GM12878 (cell line): ENCODE data around the gene RBKS. TPM values are rescaled to one million over a fixed set of nuclear protein-coding genes. Genes with fewer than 3 reads are reported as not detected.
"Not testable (repeated sequence)": the region's sequence is repeated elsewhere in the genome, so short reads cannot be mapped to it uniquely, and the experiment has no call there.

ENCODE experiments used
- ATAC-seq: fragments of 200-7000 bp; cut with Tn5 transposase; 3 replicates; pipeline ENCODE4 v1.9.1; 2020; ENCODE audit warnings: mild to moderate bottlenecking, moderate library complexity
- BruUV-seq: library from RNA; stranded (reverse); fragments of 400-500 nt; replicated peaks from 2 replicates; lab custom pipeline; 2021; lab: Mats Ljungman, UMichigan
- CTCF ChIA-PET: fragments of 300-600 bp; sonication (Branson Sonifier 250); formaldehyde crosslinking; extraction: SDS; loops from one replicate; lab custom pipeline; 2021; ENCODE audit warnings: inconsistent platforms; lab: Yijun Ruan, JAX
- POLR2A ChIA-PET: fragments of 350-600 bp; formaldehyde crosslinking; extraction: SDS; loops from one replicate; lab custom pipeline; 2021; ENCODE audit warnings: inconsistent platforms; lab: Charles Lee
- RAD21 ChIA-PET: fragments of 300-600 bp; sonication (Branson Sonifier 250); formaldehyde crosslinking; loops from one replicate; lab custom pipeline; 2023; ENCODE audit warnings: antibody characterized with exemption; ENCODE audit not compliant: unreplicated experiment; lab: Charles Lee
- SMC1A ChIA-PET: fragments of 300-600 bp; sonication (Branson Sonifier 250); formaldehyde crosslinking; loops from one replicate; lab custom pipeline; 2023; ENCODE audit not compliant: unreplicated experiment, uncharacterized antibody; lab: Charles Lee
- DNase-seq: peaks from one replicate; pipeline ENCODE4 v3.0.0-alpha.2; 2011; ENCODE audit warnings: low read depth, low spot score
- FAIRE-seq: peaks from 3 replicates; lab custom pipeline; 2011; peaks lifted over from hg19 to GRCh38; lab: Jason Lieb, UNC
- H2AFZ ChIP-seq: 2 replicates; pipeline ENCODE4 v1.6.0; 2011; ENCODE audit warnings: low read depth, low read length, control low read depth; ENCODE audit not compliant: control insufficient read depth
- H3K27ac ChIP-seq: 2 replicates; pipeline ENCODE4 v1.5.1; 2011; ENCODE audit warnings: control low read depth; ENCODE audit not compliant: control insufficient read depth, insufficient read depth
- H3K27me3 ChIP-seq, 2 experiments: replicated peaks in 1 of 2; 2 replicates each; pipeline versions ENCODE4 v1.6.0 to v1.6.1; 2011; ENCODE audit warnings: low read length in 1 of 2; ENCODE audit not compliant: control insufficient read depth in 2 of 2, insufficient read depth in 2 of 2
- H3K36me3 ChIP-seq, 2 experiments: 2 replicates each; pipeline ENCODE4 v1.5.1; 2011; ENCODE audit warnings: low read length in 1 of 2; ENCODE audit not compliant: control insufficient read depth in 2 of 2, insufficient read depth in 2 of 2
- H3K4me1 ChIP-seq: 2 replicates; pipeline ENCODE4 v1.6.1; 2011; ENCODE audit warnings: mild to moderate bottlenecking, low read length, moderate library complexity, mixed read lengths; ENCODE audit not compliant: control insufficient read depth, insufficient read depth
- H3K4me2 ChIP-seq: 2 replicates; pipeline ENCODE4 v1.6.0; 2011; ENCODE audit warnings: control low read depth; ENCODE audit not compliant: control insufficient read depth, insufficient read depth
- H3K4me3 ChIP-seq: fragments of 200-600 bp; sonication (generic); 2 replicates; pipeline ENCODE4 v1.5.1; 2016
- H3K79me2 ChIP-seq: 2 replicates; pipeline ENCODE4 v1.6.0; 2011; ENCODE audit warnings: low read length; ENCODE audit not compliant: control insufficient read depth, insufficient read depth
- H3K9ac ChIP-seq: 2 replicates; pipeline ENCODE4 v1.8.0; 2011; ENCODE audit warnings: low read length, control low read depth, mixed read lengths; ENCODE audit not compliant: control insufficient read depth, insufficient read depth
- H3K9me3 ChIP-seq: replicated peaks from 3 replicates; pipeline ENCODE4 v1.5.1; 2011; ENCODE audit warnings: mild to moderate bottlenecking, low read length; ENCODE audit not compliant: control insufficient read depth, insufficient read depth
- H4K20me1 ChIP-seq: 2 replicates; pipeline ENCODE4 v1.6.0; 2011; ENCODE audit not compliant: control insufficient read depth, insufficient read depth
- KAT2A ChIP-seq: conservative IDR thresholded peaks from 2 replicates; pipeline ENCODE4 v1.6.1; 2011; ENCODE audit warnings: low read depth, low read length; ENCODE audit not compliant: control insufficient read depth
- MYB ChIP-seq: fragments of 150-350 bp; IDR thresholded peaks from 2 replicates; pipeline ENCODE4 v1.6.1; 2014; ENCODE audit warnings: mild to moderate bottlenecking, low read depth, low read length, borderline replicate concordance
- WGBS: methylation state at CpG from one replicate; pipeline ENCODE4 v1.1.6; 2016; ENCODE audit warnings: low lambda C conversion rate; ENCODE audit not compliant: insufficient replicate concordance, insufficient coverage; ENCODE audit errors: missing lambda C conversion rate; 5-methylcytosine and 5-hydroxymethylcytosine counted together
- in situ Hi-C: fragments of 300-500 bp; cut with MboI; formaldehyde crosslinking; loops from 9 replicates; pipeline ENCODE4 v1.14.3; 2018; ENCODE audit warnings: mixed read lengths
- intact Hi-C: fragments of 100-400 bp; cut with micrococcal nuclease; formaldehyde crosslinking; loops from one replicate; pipeline ENCODE4 v1.14.2; 2022; ENCODE audit not compliant: unreplicated experiment
- polyA plus RNA-seq, 11 experiments: library from polyadenylated mRNA; depleted of rRNA in 4 of 11; unstranded in 6 of 11; stranded (reverse) in 5 of 11; fragments of >200 nt; fragmentation: Nextera tagmentation in 4 of 11; fragmentation: Illumina TruSeq in 1 of 11; extraction: Ambion mirVana in 4 of 11; extraction: Trizol in 1 of 11; gene quantifications; 1 replicate in 1 of 11; 2 replicates in 10 of 11; pipeline versions ENCODE4 v1.2.1 to v1.2.3, GENCODE V29; 2011 to 2016; ENCODE audit warnings: inconsistent platforms in 2 of 11, missing spikeins in 2 of 11, low read depth in 1 of 11
- total RNA-seq, 4 experiments: library from RNA; depleted of rRNA in 3 of 4; stranded (reverse); fragments of >200 nt in 3 of 4; fragmentation: Illumina TruSeq in 1 of 4; extraction: Trizol in 1 of 4; gene quantifications; 2 replicates each; pipeline versions ENCODE4 v1.2.1 to v1.2.3, GENCODE V29; 2013 to 2021
- TF ChIP-seq, protein P1 (sequence below): IDR thresholded peaks from 2 replicates; pipeline ENCODE4 v1.6.1; 2011; ENCODE audit warnings: mild to moderate bottlenecking, low read depth, low read length, moderate library complexity; ENCODE audit not compliant: insufficient replicate concordance
- TF ChIP-seq, protein P2 (sequence below): fragments of 450-650 bp; IDR thresholded peaks from 2 replicates; pipeline ENCODE4 v1.6.1; 2016; ENCODE audit warnings: mild to moderate bottlenecking, moderate library complexity, borderline replicate concordance

Gene RBKS
- total and polyA plus RNA-seq, 10 of the 15 experiments (the other 5 are each of a cell fraction or from before 2014, with no cell fraction given): 0.39 to 1.8 (median 1.0) TPM

DNA sequence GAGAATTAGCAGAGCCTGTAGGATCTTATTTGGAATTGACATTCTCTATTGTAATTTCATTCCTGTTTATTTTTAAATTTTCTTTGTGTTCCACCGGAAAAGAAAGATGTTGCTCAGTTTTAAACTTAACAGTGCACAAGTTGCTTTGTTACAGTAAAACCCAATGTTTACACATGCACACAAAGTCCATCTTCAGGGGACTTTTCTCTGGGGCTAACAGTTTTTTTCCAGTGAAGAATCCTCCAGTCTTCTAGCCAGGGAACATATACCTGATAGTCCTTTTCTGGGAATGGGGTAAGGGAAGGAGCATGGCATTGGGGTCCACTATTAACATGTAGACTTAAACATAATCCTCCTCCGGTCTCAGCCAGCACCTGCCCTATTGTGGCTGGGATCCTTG, 143.9 kb downstream of the RBKS start:
- intact Hi-C loops: no loop called here

DNA sequence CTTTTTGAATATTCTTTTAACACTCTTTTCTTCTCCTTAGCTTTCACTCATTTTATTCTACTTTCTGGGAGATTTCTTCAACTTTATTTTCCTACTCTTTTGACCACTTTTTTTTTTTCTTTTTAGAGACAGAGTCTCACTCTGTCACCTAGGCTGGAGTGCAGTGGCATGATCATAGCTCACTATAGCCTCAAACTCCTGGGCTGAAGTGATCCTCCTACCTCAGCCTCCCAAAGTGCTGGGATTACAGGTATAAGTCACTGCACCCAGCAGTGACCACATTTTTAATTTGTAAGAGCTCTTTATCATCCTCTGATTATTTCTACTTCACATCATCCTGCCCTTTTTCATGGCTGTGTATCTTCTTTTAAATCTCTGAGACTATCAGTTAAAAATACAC, 144.7 kb downstream of the RBKS start:
- H3K9me3 ChIP-seq, BruUV-seq, ATAC-seq, H3K27me3 ChIP-seq, H3K79me2 ChIP-seq, H3K4me3 ChIP-seq, H2AFZ ChIP-seq, H3K36me3 ChIP-seq, H3K4me2 ChIP-seq, H3K9ac ChIP-seq, RAD21 ChIA-PET, H4K20me1 ChIP-seq, intact Hi-C loops, in situ Hi-C loops, DNase-seq, POLR2A ChIA-PET, H3K4me1 ChIP-seq, H3K27ac ChIP-seq, FAIRE-seq: not testable (repeated sequence)
- ChIA-PET SMC1A (interaction anchor here (1.0 kb wide), 1 partner anchor 11 kb away, joined by 6 read pairs; no protein-coding TSS in a partner anchor), CTCF (interaction anchor here (0.6 to 0.7 kb wide), 4 partner anchors 22 to 1107 kb away, joined by 3 to 4 read pairs (median 3); no protein-coding TSS in a partner anchor)

More for the DNA sequence above, 143.9 kb downstream of the RBKS start:
- ChIA-PET POLR2A (no interaction called here), RAD21 (no interaction called here), CTCF (no interaction called here), SMC1A (no interaction called here)
- no peaks in the 10 kb centered on the region for H3K4me1 ChIP-seq
- H3K79me2 ChIP-seq: no peaks in the 10 kb centered on the region
- DNase-seq: no peak
- BruUV-seq: no TSS peak
- no peaks in the 10 kb centered on the region for H3K27me3 ChIP-seq
- H3K9me3 ChIP-seq: no peaks in the 10 kb centered on the region; the same call in 2 of the 3 replicates
- H3K36me3 ChIP-seq: no peaks in the 10 kb centered on the region
- no peak overlapping the region for H3K4me2 ChIP-seq
- H3K4me3 ChIP-seq: no peak overlapping the region
- H3K27ac ChIP-seq: no peak overlapping the region
- in situ Hi-C loops: no loop called here
- ATAC-seq: no peak
- H4K20me1 ChIP-seq: no peaks in the 10 kb centered on the region
- WGBS: 51% methylated on average over 2 of the region's 2 CpGs
- no peak overlapping the region for H2AFZ ChIP-seq
- FAIRE-seq: no peak
- TF ChIP-seq, protein P1, sequence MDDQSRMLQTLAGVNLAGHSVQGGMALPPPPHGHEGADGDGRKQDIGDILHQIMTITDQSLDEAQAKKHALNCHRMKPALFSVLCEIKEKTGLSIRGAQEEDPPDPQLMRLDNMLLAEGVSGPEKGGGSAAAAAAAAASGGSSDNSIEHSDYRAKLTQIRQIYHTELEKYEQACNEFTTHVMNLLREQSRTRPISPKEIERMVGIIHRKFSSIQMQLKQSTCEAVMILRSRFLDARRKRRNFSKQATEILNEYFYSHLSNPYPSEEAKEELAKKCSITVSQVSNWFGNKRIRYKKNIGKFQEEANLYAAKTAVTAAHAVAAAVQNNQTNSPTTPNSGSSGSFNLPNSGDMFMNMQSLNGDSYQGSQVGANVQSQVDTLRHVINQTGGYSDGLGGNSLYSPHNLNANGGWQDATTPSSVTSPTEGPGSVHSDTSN: no peak
- TF ChIP-seq MYB (no peak), KAT2A (no peak)
- TF ChIP-seq, protein P2, sequence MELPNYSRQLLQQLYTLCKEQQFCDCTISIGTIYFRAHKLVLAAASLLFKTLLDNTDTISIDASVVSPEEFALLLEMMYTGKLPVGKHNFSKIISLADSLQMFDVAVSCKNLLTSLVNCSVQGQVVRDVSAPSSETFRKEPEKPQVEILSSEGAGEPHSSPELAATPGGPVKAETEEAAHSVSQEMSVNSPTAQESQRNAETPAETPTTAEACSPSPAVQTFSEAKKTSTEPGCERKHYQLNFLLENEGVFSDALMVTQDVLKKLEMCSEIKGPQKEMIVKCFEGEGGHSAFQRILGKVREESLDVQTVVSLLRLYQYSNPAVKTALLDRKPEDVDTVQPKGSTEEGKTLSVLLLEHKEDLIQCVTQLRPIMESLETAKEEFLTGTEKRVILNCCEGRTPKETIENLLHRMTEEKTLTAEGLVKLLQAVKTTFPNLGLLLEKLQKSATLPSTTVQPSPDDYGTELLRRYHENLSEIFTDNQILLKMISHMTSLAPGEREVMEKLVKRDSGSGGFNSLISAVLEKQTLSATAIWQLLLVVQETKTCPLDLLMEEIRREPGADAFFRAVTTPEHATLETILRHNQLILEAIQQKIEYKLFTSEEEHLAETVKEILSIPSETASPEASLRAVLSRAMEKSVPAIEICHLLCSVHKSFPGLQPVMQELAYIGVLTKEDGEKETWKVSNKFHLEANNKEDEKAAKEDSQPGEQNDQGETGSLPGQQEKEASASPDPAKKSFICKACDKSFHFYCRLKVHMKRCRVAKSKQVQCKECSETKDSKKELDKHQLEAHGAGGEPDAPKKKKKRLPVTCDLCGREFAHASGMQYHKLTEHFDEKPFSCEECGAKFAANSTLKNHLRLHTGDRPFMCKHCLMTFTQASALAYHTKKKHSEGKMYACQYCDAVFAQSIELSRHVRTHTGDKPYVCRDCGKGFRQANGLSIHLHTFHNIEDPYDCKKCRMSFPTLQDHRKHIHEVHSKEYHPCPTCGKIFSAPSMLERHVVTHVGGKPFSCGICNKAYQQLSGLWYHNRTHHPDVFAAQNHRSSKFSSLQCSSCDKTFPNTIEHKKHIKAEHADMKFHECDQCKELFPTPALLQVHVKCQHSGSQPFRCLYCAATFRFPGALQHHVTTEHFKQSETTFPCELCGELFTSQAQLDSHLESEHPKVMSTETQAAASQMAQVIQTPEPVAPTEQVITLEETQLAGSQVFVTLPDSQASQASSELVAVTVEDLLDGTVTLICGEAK: no peak
- H3K9ac ChIP-seq: no peak overlapping the region
